Globus pallidus (tissue), 1 donor: Measurements from ENCODE around the gene MAP3K6.

ENCODE experiments used
- DNase-seq: peaks from one replicate; pipeline ENCODE4 v3.0.0-alpha.2; 2015; ENCODE audit warnings: low spot score

Gene MAP3K6

GRCh38 chr1:27355683-27356082, 11.1 kb downstream of the MAP3K6 start:
- DNase-seq, result no peak

- DNase-seq, result no peak
Measured at GRCh38 chr1:27353629-27354028, 13.1 kb downstream of the MAP3K6 start.

GRCh38 chr1:27353166-27353565, 13.6 kb downstream of the MAP3K6 start:
- DNase-seq, result no peak

GRCh38 chr1:27351541-27352107, 15.1 kb downstream of the MAP3K6 start:
- DNase-seq, result no peak

GRCh38 chr1:27350663-27351540, 15.9 kb downstream of the MAP3K6 start:
- DNase-seq, result no peak

GRCh38 chr1:27349784-27350662, 16.7 kb downstream of the MAP3K6 start:
- no peak for DNase-seq

- no peak for DNase-seq
Measured at GRCh38 chr1:27348861-27349783, 17.6 kb downstream of the MAP3K6 start.

- DNase-seq, result no peak
Measured at GRCh38 chr1:27346991-27347624, 19.7 kb downstream of the MAP3K6 start.

GRCh38 chr1:27346357-27346756, 20.4 kb downstream of the MAP3K6 start:
- DNase-seq, result no peak

- no peak for DNase-seq
Measured at GRCh38 chr1:27345272-27345671, 21.5 kb downstream of the MAP3K6 start.

GRCh38 chr1:27343639-27344025, 23.1 kb downstream of the MAP3K6 start:
- DNase-seq, result no peak

- DNase-seq, result no peak
Measured at GRCh38 chr1:27342778-27343638, 23.8 kb downstream of the MAP3K6 start.

- no peak for DNase-seq
Measured at GRCh38 chr1:27342391-27342777, 24.4 kb downstream of the MAP3K6 start.

- DNase-seq, result no peak
Measured at GRCh38 chr1:27341525-27342252, 25.1 kb downstream of the MAP3K6 start, which contains the start of gene SYTL1. Gene SYTL1, plus strand, starts transcription at chr1:27342022. Its CDS starts 3,313 bp downstream, at chr1:27345335.

GRCh38 chr1:27339213-27339612, 27.5 kb downstream of the MAP3K6 start:
- DNase-seq, result no peak

- no peak for DNase-seq
Measured at GRCh38 chr1:27338751-27339150, 28.0 kb downstream of the MAP3K6 start.

GRCh38 chr1:27336756-27337155, 30.0 kb downstream of the MAP3K6 start:
- no peak for DNase-seq

GRCh38 chr1:27335506-27336422, 31.0 kb downstream of the MAP3K6 start:
- DNase-seq, result no peak
